WERI-Rb-1 (cell line): ENCODE measurements around the gene NEFH.

Experiments used
- DNase-seq: peaks from one replicate; pipeline ENCODE4 v3.0.0-alpha.2; 2020
- H3K27ac ChIP-seq: fragments of 250-450 bp; sonication (Bioruptor Pico); 2 replicates; pipeline ENCODE4 v1.5.1; 2020; ENCODE audit warnings: mild to moderate bottlenecking, moderate library complexity
- H3K27me3 ChIP-seq: fragments of 250-450 bp; sonication (Bioruptor Pico); 2 replicates; pipeline ENCODE4 v1.5.1; 2021; ENCODE audit warnings: mild to moderate bottlenecking, low read depth, moderate library complexity; ENCODE audit not compliant: insufficient read depth, severe bottlenecking
- H3K36me3 ChIP-seq: fragments of 250-450 bp; sonication (Bioruptor Pico); 2 replicates; pipeline ENCODE4 v1.5.1; 2020; ENCODE audit warnings: mild to moderate bottlenecking, moderate library complexity
- H3K4me3 ChIP-seq: 2 replicates; pipeline ENCODE4 v1.5.1; 2011; ENCODE audit warnings: low read depth, mild to moderate bottlenecking, control low read depth, low read length
- H3K9me3 ChIP-seq: fragments of 250-450 bp; sonication (Bioruptor Pico); 2 replicates; pipeline ENCODE4 v1.5.1; 2021; ENCODE audit warnings: mild to moderate bottlenecking, moderate library complexity; ENCODE audit not compliant: severe bottlenecking
- TF ChIP-seq, protein P1 (sequence below): IDR thresholded peaks from 2 replicates; pipeline ENCODE4 v1.5.1; 2011; ENCODE audit warnings: low read depth, mild to moderate bottlenecking, control low read depth, inconsistent platforms, low read length

NEFH gene

DNA sequence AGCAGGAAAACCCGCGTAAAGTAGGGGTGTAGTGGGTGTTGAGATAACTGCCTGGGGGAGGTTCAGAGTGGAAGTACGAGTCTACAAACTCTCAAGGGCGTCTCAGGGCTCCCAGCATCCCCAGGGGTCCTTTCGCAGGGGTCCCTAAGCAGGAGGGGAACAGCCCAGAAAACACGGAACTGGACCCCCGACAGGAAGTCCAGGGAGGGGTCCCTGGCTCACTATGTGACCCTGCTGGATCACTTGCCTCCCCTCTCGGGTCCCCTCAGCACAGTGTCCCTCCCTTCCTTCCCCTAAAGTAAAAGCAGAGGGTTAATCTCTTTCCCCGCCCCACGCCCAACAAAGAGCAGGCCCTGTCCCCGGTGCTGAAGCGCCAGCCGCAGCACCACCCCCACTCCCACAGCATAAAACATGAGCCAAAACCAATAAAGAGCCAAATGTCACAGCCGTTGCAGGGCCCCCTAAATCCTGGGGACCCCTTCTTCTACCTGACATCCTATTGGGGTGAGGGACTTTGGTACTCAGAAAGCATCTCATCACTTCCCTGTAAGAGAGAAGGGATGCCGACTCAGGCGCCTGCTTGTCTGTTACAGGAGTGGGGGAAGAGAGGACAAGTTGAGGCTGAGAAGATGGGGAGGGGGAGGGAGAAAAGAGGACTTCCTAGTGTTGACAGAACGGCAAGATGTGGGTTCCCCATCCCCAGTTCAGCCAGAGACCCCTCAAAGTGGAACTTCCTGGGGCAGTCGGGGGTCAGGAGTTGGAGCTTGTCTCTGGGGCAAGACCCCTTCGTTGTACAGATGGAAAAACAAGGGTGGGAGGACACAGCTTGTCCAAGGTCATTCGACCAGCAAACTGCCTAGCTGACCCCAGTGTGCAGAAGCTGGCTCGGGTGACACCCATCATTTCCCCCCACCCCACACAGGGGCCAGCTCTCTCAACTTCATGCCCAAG is 1.4 kb upstream of the NEFH start:
- Histone ChIP-seq H3K36me3 (no peaks in the 10 kb centered on the region), H3K27me3 (no peaks in the 10 kb centered on the region), H3K4me3 (no peak overlapping the region), H3K27ac (0 out of 2 replicates have a peak overlapping the region, but pooled peaks have one; percentile 32), H3K9me3 (no peaks in the 10 kb centered on the region)
- TF ChIP-seq, protein P1, sequence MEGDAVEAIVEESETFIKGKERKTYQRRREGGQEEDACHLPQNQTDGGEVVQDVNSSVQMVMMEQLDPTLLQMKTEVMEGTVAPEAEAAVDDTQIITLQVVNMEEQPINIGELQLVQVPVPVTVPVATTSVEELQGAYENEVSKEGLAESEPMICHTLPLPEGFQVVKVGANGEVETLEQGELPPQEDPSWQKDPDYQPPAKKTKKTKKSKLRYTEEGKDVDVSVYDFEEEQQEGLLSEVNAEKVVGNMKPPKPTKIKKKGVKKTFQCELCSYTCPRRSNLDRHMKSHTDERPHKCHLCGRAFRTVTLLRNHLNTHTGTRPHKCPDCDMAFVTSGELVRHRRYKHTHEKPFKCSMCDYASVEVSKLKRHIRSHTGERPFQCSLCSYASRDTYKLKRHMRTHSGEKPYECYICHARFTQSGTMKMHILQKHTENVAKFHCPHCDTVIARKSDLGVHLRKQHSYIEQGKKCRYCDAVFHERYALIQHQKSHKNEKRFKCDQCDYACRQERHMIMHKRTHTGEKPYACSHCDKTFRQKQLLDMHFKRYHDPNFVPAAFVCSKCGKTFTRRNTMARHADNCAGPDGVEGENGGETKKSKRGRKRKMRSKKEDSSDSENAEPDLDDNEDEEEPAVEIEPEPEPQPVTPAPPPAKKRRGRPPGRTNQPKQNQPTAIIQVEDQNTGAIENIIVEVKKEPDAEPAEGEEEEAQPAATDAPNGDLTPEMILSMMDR: no peak
- no peak for DNase-seq

DNA sequence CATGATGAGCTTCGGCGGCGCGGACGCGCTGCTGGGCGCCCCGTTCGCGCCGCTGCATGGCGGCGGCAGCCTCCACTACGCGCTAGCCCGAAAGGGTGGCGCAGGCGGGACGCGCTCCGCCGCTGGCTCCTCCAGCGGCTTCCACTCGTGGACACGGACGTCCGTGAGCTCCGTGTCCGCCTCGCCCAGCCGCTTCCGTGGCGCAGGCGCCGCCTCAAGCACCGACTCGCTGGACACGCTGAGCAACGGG is 169 bp downstream of the NEFH start:
- Histone ChIP-seq H3K4me3 (no peak overlapping the region), H3K36me3 (no peaks in the 10 kb centered on the region), H3K27ac (no peak overlapping the region), H3K27me3 (no peaks in the 10 kb centered on the region), H3K9me3 (no peaks in the 10 kb centered on the region)
- DNase-seq: no peak
- TF ChIP-seq, protein P1: no peak

DNA sequence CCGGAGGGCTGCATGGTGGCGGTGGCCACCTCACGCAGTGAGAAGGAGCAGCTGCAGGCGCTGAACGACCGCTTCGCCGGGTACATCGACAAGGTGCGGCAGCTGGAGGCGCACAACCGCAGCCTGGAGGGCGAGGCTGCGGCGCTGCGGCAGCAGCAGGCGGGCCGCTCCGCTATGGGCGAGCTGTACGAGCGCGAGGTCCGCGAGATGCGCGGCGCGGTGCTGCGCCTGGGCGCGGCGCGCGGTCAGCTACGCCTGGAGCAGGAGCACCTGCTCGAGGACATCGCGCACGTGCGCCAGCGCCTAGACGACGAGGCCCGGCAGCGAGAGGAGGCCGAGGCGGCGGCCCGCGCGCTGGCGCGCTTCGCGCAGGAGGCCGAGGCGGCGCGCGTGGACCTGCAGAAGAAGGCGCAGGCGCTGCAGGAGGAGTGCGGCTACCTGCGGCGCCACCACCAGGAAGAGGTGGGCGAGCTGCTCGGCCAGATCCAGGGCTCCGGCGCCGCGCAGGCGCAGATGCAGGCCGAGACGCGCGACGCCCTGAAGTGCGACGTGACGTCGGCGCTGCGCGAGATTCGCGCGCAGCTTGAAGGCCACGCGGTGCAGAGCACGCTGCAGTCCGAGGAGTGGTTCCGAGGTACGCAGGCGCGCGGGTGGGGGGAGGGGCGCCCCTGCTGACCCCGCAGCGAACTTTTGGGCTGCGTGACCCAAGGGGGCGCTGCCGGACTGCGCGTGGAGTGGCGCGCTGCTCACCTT is 670 bp downstream of the NEFH start:
- Histone ChIP-seq H3K27me3 (no peaks in the 10 kb centered on the region), H3K36me3 (no peaks in the 10 kb centered on the region), H3K27ac (no peak overlapping the region), H3K9me3 (no peaks in the 10 kb centered on the region), H3K4me3 (no peak overlapping the region)
- TF ChIP-seq, protein P1: no peak
- no peak for DNase-seq

DNA sequence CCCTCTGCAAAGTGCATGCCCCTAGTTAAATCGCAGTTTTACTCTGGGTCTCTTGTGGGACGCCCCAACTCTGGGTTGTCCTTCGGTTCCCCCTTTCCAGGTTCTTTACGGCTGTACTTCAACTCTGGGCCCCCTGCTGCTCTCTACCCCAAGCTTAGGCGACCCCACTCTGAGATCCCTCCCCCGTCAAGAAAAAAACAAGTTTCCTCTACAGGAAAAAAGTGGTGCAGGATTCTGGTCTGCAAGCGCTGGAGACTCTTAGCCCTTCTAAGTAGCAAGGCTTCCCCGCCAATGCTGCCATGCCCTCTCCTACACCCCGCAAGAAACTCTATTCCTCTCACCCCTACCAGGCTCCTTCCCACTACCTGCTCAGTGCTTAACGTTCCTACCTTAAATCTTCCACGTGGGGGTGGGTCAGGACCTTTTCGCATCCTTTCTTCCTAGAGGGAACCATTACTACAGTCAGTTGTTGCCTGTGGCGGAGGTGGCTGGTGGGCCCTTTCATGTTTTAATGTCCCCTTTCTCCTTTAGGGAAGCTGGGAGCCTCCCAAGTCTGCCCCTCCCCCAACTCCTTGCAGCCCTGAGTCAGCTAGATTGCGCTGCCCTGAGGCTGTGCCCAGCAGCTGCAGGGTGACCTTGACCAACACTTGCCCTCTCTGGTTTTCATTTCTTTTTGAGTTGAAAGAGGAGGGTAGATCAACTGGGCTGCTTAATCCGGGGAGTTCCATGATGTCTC is 1.4 kb downstream of the NEFH start:
- TF ChIP-seq, protein P1: no peak
- Histone ChIP-seq H3K27ac (no peak overlapping the region), H3K9me3 (no peaks in the 10 kb centered on the region), H3K36me3 (no peaks in the 10 kb centered on the region), H3K4me3 (no peak overlapping the region), H3K27me3 (no peaks in the 10 kb centered on the region)
- DNase-seq: no peak

DNA sequence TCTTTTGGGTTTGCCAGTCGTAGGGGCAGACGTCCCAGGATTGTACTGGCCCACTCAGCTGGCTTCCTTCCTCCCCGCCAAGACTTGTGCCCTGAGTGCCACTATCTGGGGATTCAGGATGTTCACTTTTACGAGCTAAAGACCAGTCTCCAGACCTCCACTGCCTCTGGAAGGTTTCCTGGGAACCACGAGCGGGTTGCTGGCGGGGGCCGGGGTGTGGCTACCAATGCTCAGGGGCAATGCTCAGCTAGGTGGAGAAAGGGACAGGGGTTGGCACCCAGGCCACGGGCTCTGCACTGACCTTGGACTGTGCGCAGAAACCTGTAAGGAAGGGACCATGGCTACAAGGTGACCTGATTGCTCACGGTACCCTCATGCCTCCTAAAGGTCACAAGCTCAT is 2.2 kb downstream of the NEFH start:
- Histone ChIP-seq H3K36me3 (no peaks in the 10 kb centered on the region), H3K4me3 (no peak overlapping the region), H3K9me3 (no peaks in the 10 kb centered on the region), H3K27me3 (no peaks in the 10 kb centered on the region), H3K27ac (no peak overlapping the region)
- DNase-seq: no peak
- TF ChIP-seq, protein P1: no peak
